ENCODE results near the gene SLC35F6. TPM values are rescaled to one million over a fixed set of nuclear protein-coding genes. Genes with fewer than 3 reads are reported as not detected.
A peak's percentile ranks its signal among the peaks of the same experiment; 100 is the strongest.

Gene SLC35F6
- polyA plus RNA-seq, 2 donors = 17.0 to 18.3 TPM

DNA sequence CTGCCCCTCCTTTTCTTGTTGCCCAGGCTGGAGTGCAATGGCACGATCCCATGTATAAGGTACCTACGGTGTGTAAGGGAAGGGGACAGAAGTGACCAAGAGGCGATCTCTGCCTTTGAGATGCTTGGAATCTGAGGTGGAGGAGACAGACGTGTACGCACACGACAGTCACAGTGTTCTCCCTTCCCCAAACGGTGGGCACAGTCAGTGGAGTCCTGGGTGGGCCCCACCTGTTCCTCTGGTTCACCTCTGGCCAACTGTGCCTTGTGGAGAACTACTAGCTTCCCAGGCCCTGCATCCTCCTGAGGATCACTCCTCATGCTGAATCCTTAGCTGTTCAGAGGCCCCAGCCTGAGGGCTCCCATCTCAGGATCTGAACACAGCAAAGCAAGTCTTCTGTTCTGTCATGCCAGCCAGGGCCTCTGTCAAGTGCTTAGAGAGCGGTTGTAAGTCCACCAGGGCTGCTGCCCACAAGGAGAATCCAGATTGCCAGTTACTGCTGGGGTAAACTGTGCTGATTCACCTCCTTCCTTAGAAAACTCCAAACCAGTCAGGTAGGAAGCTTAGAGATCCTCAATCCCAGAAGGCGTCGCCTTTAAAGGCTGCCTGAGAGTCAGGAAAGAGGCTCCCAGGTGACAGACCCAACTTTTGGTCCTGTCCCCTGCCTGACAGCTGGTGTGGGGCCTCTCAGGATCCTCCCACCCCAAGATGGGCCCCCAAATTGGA lies 1.6 kb downstream of the SLC35F6 start:
- 58 to 72% methylated on average over 10 of the region's 10 CpGs for WGBS, 2 donors
- Histone ChIP-seq H3K4me1 (ENCODE audit: control insufficient read depth in 2 of 2, insufficient read depth in 2 of 2, low read length in 1 of 2) (peaks cover 17 to 28% of the 10 kb centered on the region in 2 donors), H3K27ac (ENCODE audit: low read depth in 2 of 2, low read length in 1 of 2) (peak overlapping the region; percentile 94 to 98), H3K9me3 (ENCODE audit: control insufficient read depth in 2 of 2, insufficient read depth in 1 of 2, low read depth in 1 of 2, low read length in 1 of 2) (no peaks in the 10 kb centered on the region), H3K27me3 (ENCODE audit: control insufficient read depth in 1 of 2, insufficient read depth in 2 of 2, low read length in 2 of 2) (no peaks in the 10 kb centered on the region), H3K36me3 (ENCODE audit: control insufficient read depth in 2 of 2, insufficient read depth in 2 of 2, low read length in 1 of 2) (no peaks in the 10 kb centered on the region), H3K4me3 (ENCODE audit: low read depth in 1 of 2, low read length in 2 of 2) (peak overlapping the region; percentile 82 to 93)

DNA sequence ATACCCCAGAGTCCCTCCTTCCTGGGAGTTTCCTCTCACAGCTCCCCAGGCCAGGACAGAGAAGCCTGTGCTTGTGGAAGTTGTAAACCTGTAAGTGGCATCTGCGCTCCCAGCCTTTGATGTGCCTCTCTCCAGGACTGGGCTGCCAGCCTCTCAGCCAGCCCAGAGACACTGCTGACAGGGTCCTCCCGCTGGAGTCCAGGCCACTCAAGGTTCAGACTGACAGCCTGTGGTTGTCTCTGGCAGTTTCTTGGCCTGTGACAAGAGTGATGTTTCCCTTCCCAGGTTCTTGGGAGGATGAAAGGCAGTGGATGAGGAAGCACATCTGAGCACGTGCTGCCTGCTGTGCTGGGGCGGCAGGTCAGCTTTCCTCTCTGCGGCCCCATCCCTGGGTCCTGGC lies 3.0 kb downstream of the SLC35F6 start:
- H3K36me3 ChIP-seq (ENCODE audit: control insufficient read depth in 2 of 2, insufficient read depth in 2 of 2, low read length in 1 of 2) = no peaks in the 10 kb centered on the region
- peaks cover 31 to 41% of the 10 kb centered on the region in 2 donors for H3K4me1 ChIP-seq (ENCODE audit: control insufficient read depth in 2 of 2, insufficient read depth in 2 of 2, low read length in 1 of 2)
- 40 to 65% methylated on average over 5 of the region's 5 CpGs for WGBS, 2 donors
- peak overlapping the region; percentile 38 to 98 for H3K27ac ChIP-seq (ENCODE audit: low read depth in 2 of 2, low read length in 1 of 2)
- no peaks in the 10 kb centered on the region for H3K27me3 ChIP-seq (ENCODE audit: control insufficient read depth in 1 of 2, insufficient read depth in 2 of 2, low read length in 2 of 2)
- no peak overlapping the region for H3K4me3 ChIP-seq (ENCODE audit: low read depth in 1 of 2, low read length in 2 of 2)
- H3K9me3 ChIP-seq (ENCODE audit: control insufficient read depth in 2 of 2, insufficient read depth in 1 of 2, low read depth in 1 of 2, low read length in 1 of 2) = no peaks in the 10 kb centered on the region

DNA sequence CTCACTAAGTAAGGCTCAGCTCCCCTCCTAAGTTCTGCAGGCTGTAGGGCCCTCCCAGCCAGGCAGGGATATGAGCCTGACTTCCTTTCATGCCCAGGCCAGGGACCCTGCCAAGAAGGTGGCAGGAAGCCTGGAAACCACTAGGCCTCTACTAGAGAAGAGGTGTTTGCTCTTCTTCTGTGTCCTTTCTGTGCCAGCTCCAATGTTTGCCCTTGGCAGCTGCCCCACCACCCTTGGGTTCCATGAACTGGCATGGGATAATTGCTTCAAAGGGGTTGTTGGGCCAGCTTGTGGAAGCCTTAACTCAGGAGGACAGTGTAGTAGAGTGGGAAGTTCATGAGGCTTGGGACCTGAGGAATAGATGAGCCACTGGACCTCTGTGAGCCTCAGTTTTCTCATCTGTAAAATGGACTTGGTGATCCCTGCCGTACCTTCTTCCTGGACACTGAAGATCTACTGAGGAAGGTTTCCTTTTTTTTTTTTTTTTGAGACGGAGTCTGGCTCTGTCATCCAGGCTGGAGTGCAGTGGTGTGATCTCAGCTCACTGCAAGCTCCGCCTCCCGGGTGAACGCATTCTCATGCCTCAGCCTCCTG lies 3.9 kb downstream of the SLC35F6 start:
- 89 to 99% methylated on average over 4 to 5 of the region's 5 CpGs for WGBS, 2 donors
- Histone ChIP-seq H3K4me1 (ENCODE audit: control insufficient read depth in 2 of 2, insufficient read depth in 2 of 2, low read length in 1 of 2) (peaks cover 32 to 45% of the 10 kb centered on the region in 2 donors), H3K27ac (ENCODE audit: low read depth in 2 of 2, low read length in 1 of 2) (peak overlapping the region; percentile 73 to 74)

DNA sequence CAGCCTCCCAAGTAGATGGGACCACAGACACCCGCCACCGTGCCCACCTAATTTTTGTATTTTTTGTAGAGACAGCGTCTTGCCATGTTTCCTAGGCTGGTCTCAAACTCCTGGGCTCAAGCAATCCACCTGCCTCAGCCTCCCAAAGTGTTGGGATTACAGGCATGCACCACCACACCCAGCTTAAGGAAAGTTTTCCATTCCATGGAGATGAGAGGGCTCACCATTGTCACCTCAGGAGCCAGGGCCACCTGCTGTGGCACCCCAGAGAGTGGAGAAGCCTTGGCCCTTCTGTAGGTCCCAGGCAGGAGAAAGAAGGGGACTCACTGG lies 4.6 kb downstream of the SLC35F6 start:
- H3K4me1 ChIP-seq (ENCODE audit: control insufficient read depth in 2 of 2, insufficient read depth in 2 of 2, low read length in 1 of 2) = peaks cover 30 to 45% of the 10 kb centered on the region in 2 donors
- 97 to 99% methylated on average over 3 of the region's 3 CpGs for WGBS, 2 donors
- no peaks in the 10 kb centered on the region for H3K9me3 ChIP-seq (ENCODE audit: control insufficient read depth in 2 of 2, insufficient read depth in 1 of 2, low read depth in 1 of 2, low read length in 1 of 2)
- peak overlapping the region; percentile 89 to 97 for H3K27ac ChIP-seq (ENCODE audit: low read depth in 2 of 2, low read length in 1 of 2)
- H3K27me3 ChIP-seq (ENCODE audit: control insufficient read depth in 1 of 2, insufficient read depth in 2 of 2, low read length in 2 of 2) = no peaks in the 10 kb centered on the region
- H3K36me3 ChIP-seq (ENCODE audit: control insufficient read depth in 2 of 2, insufficient read depth in 2 of 2, low read length in 1 of 2) = no peaks in the 10 kb centered on the region
- no peak overlapping the region for H3K4me3 ChIP-seq (ENCODE audit: low read depth in 1 of 2, low read length in 2 of 2)

More for the DNA sequence above, 3.9 kb downstream of the SLC35F6 start:
- H3K27me3 ChIP-seq (ENCODE audit: control insufficient read depth in 1 of 2, insufficient read depth in 2 of 2, low read length in 2 of 2) = no peaks in the 10 kb centered on the region
- H3K4me3 ChIP-seq (ENCODE audit: low read depth in 1 of 2, low read length in 2 of 2) = no peak overlapping the region
- H3K9me3 ChIP-seq (ENCODE audit: control insufficient read depth in 2 of 2, insufficient read depth in 1 of 2, low read depth in 1 of 2, low read length in 1 of 2) = no peaks in the 10 kb centered on the region
- no peaks in the 10 kb centered on the region for H3K36me3 ChIP-seq (ENCODE audit: control insufficient read depth in 2 of 2, insufficient read depth in 2 of 2, low read length in 1 of 2)

DNA sequence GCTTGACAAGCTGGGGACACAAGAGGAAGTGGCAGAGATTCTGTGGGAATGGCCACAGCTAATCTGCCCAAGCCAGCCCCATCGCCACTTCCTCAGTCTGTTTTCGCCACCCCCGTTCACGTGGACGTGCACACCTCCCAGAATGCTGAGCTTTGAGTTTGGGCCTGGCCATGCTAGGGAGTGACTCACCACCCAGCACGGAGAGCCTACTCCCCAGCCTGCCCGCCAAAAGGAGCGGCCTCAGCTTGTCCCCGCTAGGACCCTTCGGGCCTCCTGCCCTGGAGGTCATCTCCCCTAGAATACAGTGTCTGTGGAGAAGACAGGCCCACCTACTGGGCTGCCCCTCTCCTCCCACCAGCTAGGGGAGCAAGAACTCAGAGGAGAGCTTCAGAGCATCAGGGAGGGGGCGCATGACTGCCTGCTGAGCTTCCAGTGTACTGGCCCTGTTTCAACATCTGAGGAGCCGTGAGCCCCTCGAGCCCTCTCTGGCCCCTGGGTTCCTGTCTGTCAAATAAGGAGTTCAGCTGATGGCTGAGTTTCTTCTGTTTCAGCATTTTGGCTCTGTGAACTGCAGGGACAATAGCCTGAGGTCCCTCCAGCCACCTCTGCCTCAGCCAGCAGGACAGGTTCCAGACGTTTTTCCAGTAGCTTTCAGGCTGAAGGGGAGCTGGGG lies 5.1 kb downstream of the SLC35F6 start:
- H3K9me3 ChIP-seq (ENCODE audit: control insufficient read depth in 2 of 2, insufficient read depth in 1 of 2, low read depth in 1 of 2, low read length in 1 of 2) = no peaks in the 10 kb centered on the region
- H3K27ac ChIP-seq (ENCODE audit: low read depth in 2 of 2, low read length in 1 of 2) = peak overlapping the region; percentile 89 to 97
- no peak overlapping the region for H3K4me3 ChIP-seq (ENCODE audit: low read depth in 1 of 2, low read length in 2 of 2)
- peaks cover 30 to 45% of the 10 kb centered on the region in 2 donors for H3K4me1 ChIP-seq (ENCODE audit: control insufficient read depth in 2 of 2, insufficient read depth in 2 of 2, low read length in 1 of 2)
- no peaks in the 10 kb centered on the region for H3K27me3 ChIP-seq (ENCODE audit: control insufficient read depth in 1 of 2, insufficient read depth in 2 of 2, low read length in 2 of 2)
- WGBS, 2 donors = 28 to 31% methylated on average over 14 of the region's 14 CpGs
- H3K36me3 ChIP-seq (ENCODE audit: control insufficient read depth in 2 of 2, insufficient read depth in 2 of 2, low read length in 1 of 2) = no peaks in the 10 kb centered on the region

DNA sequence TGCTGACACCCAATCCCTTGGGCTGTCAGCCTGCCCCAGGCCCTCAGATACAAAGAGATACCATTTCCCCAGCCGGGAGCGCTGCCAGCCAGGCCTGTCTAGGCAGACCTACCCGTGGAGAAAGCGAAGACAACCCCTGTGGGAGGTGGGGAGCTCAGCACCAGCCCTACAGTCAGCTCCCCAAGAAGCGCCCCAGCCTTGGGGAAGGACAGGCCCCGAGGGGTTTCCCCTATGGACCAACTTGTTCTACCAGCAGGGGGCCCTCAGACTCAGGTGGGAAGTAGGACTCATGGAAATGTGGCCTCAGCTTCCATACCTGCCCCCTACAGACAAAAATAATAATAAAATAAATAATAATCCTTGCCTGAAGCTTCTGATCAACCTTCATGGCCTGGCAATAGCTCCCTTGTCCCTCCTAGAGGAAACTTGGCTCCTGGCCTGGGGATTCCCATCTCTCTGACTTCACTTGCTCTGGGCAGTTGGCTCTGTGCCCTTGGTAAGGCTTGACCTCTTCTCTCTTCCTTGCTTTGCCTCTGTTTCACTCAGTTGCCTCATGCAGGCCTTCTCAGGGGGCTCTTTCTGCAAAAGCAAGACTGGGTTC lies 7.0 kb downstream of the SLC35F6 start:
- Histone ChIP-seq H3K27ac (ENCODE audit: low read depth in 2 of 2, low read length in 1 of 2) (peak overlapping the region; percentile 77 to 97), H3K4me1 (ENCODE audit: control insufficient read depth in 2 of 2, insufficient read depth in 2 of 2, low read length in 1 of 2) (peaks cover 28 to 35% of the 10 kb centered on the region in 2 donors), H3K36me3 (ENCODE audit: control insufficient read depth in 2 of 2, insufficient read depth in 2 of 2, low read length in 1 of 2) (peaks cover 6 to 12% of the 10 kb centered on the region in 2 donors), H3K9me3 (ENCODE audit: control insufficient read depth in 2 of 2, insufficient read depth in 1 of 2, low read depth in 1 of 2, low read length in 1 of 2) (no peaks in the 10 kb centered on the region), H3K4me3 (ENCODE audit: low read depth in 1 of 2, low read length in 2 of 2) (no peak overlapping the region), H3K27me3 (ENCODE audit: control insufficient read depth in 1 of 2, insufficient read depth in 2 of 2, low read length in 2 of 2) (no peaks in the 10 kb centered on the region)
- WGBS, 2 donors = 46 to 55% methylated on average over 6 of the region's 6 CpGs

DNA sequence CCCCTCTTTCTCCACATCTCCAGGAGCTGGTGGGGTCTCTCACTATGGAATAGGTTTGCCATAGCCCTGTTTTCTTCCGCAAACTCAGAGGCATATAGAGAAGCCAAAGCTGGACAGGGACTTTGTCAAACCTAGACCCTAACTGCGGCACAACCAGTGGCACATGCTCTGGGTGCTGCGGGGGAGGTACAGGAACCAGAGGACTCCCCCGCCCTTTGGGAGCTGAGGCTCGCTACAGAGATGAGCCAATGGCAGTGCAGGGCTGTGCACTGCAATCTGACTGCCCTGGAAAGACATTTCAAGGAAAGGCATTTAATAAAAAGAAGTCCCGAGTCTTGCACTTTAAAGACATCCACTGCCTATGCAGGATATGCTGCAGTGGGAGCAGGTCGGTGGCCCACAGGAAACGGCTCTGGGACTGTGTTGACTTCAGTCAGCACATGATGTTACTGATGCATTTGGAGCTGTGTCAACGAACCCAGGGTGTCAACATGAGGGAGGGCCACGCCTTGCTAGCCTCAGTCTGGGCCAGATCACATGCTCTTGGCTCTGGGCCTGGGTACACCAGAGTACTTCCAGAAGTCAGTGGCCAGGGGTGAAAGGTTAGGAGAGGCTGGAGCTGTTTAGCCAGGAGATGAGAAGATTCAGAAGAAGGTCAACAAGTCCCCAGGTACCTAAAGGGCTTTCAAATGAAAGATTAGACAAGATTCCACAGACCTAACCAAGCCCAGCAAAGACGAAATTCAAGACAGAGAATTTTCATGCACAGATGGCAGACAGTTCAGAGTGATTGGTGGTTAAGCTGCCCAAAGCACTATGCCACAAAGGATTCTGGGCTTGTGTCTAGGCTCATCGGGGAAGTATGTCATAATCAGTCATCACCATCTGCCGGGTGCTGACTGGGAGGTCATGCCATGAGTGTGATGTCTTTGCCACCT lies 8.2 kb downstream of the SLC35F6 start:
- no peaks in the 10 kb centered on the region for H3K9me3 ChIP-seq (ENCODE audit: control insufficient read depth in 2 of 2, insufficient read depth in 1 of 2, low read depth in 1 of 2, low read length in 1 of 2)
- no peak overlapping the region for H3K4me3 ChIP-seq (ENCODE audit: low read depth in 1 of 2, low read length in 2 of 2)
- no peaks in the 10 kb centered on the region for H3K27me3 ChIP-seq (ENCODE audit: control insufficient read depth in 1 of 2, insufficient read depth in 2 of 2, low read length in 2 of 2)
- 29 to 38% methylated on average over 13 of the region's 13 CpGs for WGBS, 2 donors
- peaks cover 6 to 20% of the 10 kb centered on the region in 2 donors for H3K36me3 ChIP-seq (ENCODE audit: control insufficient read depth in 2 of 2, insufficient read depth in 2 of 2, low read length in 1 of 2)
- peaks cover 26 to 30% of the 10 kb centered on the region in 2 donors for H3K4me1 ChIP-seq (ENCODE audit: control insufficient read depth in 2 of 2, insufficient read depth in 2 of 2, low read length in 1 of 2)
- H3K27ac ChIP-seq (ENCODE audit: low read depth in 2 of 2, low read length in 1 of 2) = peak overlapping the region; percentile 77 to 97

DNA sequence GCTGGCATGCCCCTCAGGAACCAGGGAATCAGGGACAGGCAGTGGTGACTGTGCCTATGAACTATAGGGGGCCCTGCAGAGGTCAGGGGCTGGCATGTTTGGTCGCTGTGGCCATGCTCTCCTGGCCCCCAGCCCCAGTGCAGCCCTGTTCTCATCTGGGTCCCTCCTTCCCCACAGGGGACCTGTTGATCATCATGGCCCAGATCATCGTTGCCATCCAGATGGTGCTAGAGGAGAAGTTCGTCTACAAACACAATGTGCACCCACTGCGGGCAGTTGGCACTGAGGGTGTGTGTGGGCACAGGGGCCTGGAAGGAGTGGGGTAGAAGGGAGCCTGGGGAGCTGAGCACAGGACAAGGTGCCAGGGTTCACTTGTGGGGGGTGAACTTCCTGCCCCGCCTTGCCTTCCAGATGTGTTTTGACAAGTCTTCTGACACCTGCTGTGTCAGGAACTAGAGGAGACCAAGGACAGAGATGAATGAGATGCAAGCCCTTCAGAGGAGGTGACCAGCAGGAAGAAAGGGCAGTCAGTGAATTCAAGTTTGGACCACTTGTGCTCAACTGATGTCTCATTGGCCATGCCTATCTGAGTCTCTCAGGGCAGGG lies 12.2 kb downstream of the SLC35F6 start:
- Histone ChIP-seq H3K4me1 (ENCODE audit: control insufficient read depth in 2 of 2, insufficient read depth in 2 of 2, low read length in 1 of 2) (peaks cover 9 to 14% of the 10 kb centered on the region in 2 donors), H3K9me3 (ENCODE audit: control insufficient read depth in 2 of 2, insufficient read depth in 1 of 2, low read depth in 1 of 2, low read length in 1 of 2) (no peaks in the 10 kb centered on the region), H3K27me3 (ENCODE audit: control insufficient read depth in 1 of 2, insufficient read depth in 2 of 2, low read length in 2 of 2) (no peaks in the 10 kb centered on the region), H3K36me3 (ENCODE audit: control insufficient read depth in 2 of 2, insufficient read depth in 2 of 2, low read length in 1 of 2) (peaks cover 20 to 45% of the 10 kb centered on the region in 2 donors), H3K4me3 (ENCODE audit: low read depth in 1 of 2, low read length in 2 of 2) (no peak overlapping the region), H3K27ac (ENCODE audit: low read depth in 2 of 2, low read length in 1 of 2) (no peak overlapping the region)
- WGBS, 2 donors = 80 to 88% methylated on average over 5 of the region's 5 CpGs
